CD4-positive, CD25-positive, alpha-beta regulatory T cell (primary cell): ENCODE measurements around the gene MRPL22. TPM values are rescaled to one million over a fixed set of nuclear protein-coding genes. Genes with fewer than 3 reads are reported as not detected.
"Not testable (repeated sequence)": the region's sequence is repeated elsewhere in the genome, so short reads cannot be mapped to it uniquely, and the experiment has no call there.

Experiments
- ATAC-seq, 2 donors: fragments of 150-1000 bp; cut with Tn5 transposase; one replicate each; pipeline ENCODE4 v1.10.0; 2021; ENCODE audit warnings: low read depth in 2 of 2, moderate number of reproducible peaks in 2 of 2, moderate library complexity in 1 of 2
- DNase-seq, 3 donors: peaks; one replicate each; pipeline versions ENCODE4 v3.0.0 to v3.0.0-alpha.2; 2012 to 2022; ENCODE audit warnings: mixed read lengths in 1 of 3
- H3K27ac ChIP-seq: one replicate; pipeline ENCODE4 v1.7.0; 2013; ENCODE audit warnings: mild to moderate bottlenecking, low read length; ENCODE audit not compliant: insufficient read depth, poor library complexity, severe bottlenecking
- H3K27me3 ChIP-seq: one replicate; pipeline ENCODE4 v1.7.0; 2013; ENCODE audit warnings: low read length; ENCODE audit not compliant: control insufficient read depth, insufficient read depth
- H3K36me3 ChIP-seq: one replicate; pipeline ENCODE4 v1.7.0; 2013; ENCODE audit warnings: mild to moderate bottlenecking, low read length, moderate library complexity; ENCODE audit not compliant: control insufficient read depth, insufficient read depth
- H3K4me1 ChIP-seq: 2 replicates; pipeline ENCODE4 v1.7.0; 2013; ENCODE audit warnings: mild to moderate bottlenecking, low read length; ENCODE audit not compliant: insufficient read depth, control insufficient read depth, poor library complexity, severe bottlenecking
- H3K4me3 ChIP-seq: one replicate; pipeline ENCODE4 v1.7.0; 2013; ENCODE audit warnings: low read depth, mild to moderate bottlenecking, low read length, moderate library complexity
- H3K9me3 ChIP-seq, 2 experiments: 1 replicate in 1 of 2; 2 replicates in 1 of 2; pipeline ENCODE4 v1.7.0; 2013; ENCODE audit warnings: low read length in 2 of 2, mild to moderate bottlenecking in 1 of 2, moderate library complexity in 1 of 2; ENCODE audit not compliant: control insufficient read depth in 2 of 2
- H3K27ac Mint-ChIP-seq, 3 donors: one replicate each; pipeline ENCODE4 v1.8.0; 2020 to 2022; ENCODE audit warnings: mild to moderate bottlenecking in 3 of 3, mixed read lengths in 3 of 3, moderate library complexity in 2 of 3
- H3K27me3 Mint-ChIP-seq: one replicate; pipeline ENCODE4 v1.8.0; 2022; ENCODE audit warnings: mild to moderate bottlenecking, mixed read lengths
- H3K36me3 Mint-ChIP-seq: one replicate; pipeline ENCODE4 v1.8.0; 2020; ENCODE audit warnings: mixed read lengths
- H3K4me1 Mint-ChIP-seq, 4 donors: one replicate each; pipeline ENCODE4 v1.8.0; 2020 to 2022; ENCODE audit warnings: mixed read lengths in 4 of 4, mild to moderate bottlenecking in 1 of 4
- H3K4me3 Mint-ChIP-seq, 4 donors: one replicate each; pipeline ENCODE4 v1.8.0; 2020 to 2022; ENCODE audit warnings: mild to moderate bottlenecking in 4 of 4, mixed read lengths in 4 of 4, moderate library complexity in 3 of 4
- H3K9me3 Mint-ChIP-seq, 7 donors: one replicate each; pipeline ENCODE4 v1.8.0; 2020 to 2022; ENCODE audit warnings: mixed read lengths in 7 of 7, mild to moderate bottlenecking in 3 of 7, moderate library complexity in 2 of 7
- polyA plus RNA-seq, 4 donors: library from polyadenylated mRNA; unstranded; fragments of 300-500 nt; fragmentation: Illumina TruSeq; gene quantifications; one replicate each; pipeline ENCODE4 v1.2.3, GENCODE V29; 2021
- total RNA-seq: library from RNA; stranded (reverse); gene quantifications from one replicate; pipeline ENCODE4 v1.2.3, GENCODE V29; 2022

MRPL22 gene
- total and polyA plus RNA-seq, 5 donors from 2014 or later: 22.8 to 138 (median 108) TPM

GRCh38 chr5:154899151-154899816 is 41.6 kb upstream of the MRPL22 start:
- Histone ChIP-seq H3K9me3 (no peaks in the 10 kb centered on the region), H3K27ac (no peak overlapping the region), H3K4me3 (no peak overlapping the region), H3K4me1 (no peaks in the 10 kb centered on the region), H3K27me3 (no peaks in the 10 kb centered on the region), H3K36me3 (peaks cover 88% of the 10 kb centered on the region)
- H3K4me1 Mint-ChIP-seq: peaks cover 0 to 10% (median under 1%) of the 10 kb centered on the region in 4 donors
- H3K27me3 Mint-ChIP-seq: no peaks in the 10 kb centered on the region
- no peaks in the 10 kb centered on the region for H3K9me3 Mint-ChIP-seq
- H3K36me3 Mint-ChIP-seq: peaks cover 57% of the 10 kb centered on the region
- ATAC-seq (no peak), DNase-seq (no peak)
- H3K4me3 Mint-ChIP-seq: no peak overlapping the region
- H3K27ac Mint-ChIP-seq: peak overlapping the region in 1 of 3 donors; percentile 56

GRCh38 chr5:154900066-154900465 is 40.8 kb upstream of the MRPL22 start:
- Histone ChIP-seq H3K27ac (no peak overlapping the region), H3K36me3 (peaks cover 92% of the 10 kb centered on the region), H3K9me3 (no peaks in the 10 kb centered on the region), H3K4me1 (no peaks in the 10 kb centered on the region), H3K4me3 (no peak overlapping the region), H3K27me3 (no peaks in the 10 kb centered on the region)
- Mint-ChIP-seq H3K4me1 (peaks cover 0 to 10% (median under 1%) of the 10 kb centered on the region in 4 donors), H3K27ac (no peak overlapping the region), H3K36me3 (peaks cover 60% of the 10 kb centered on the region), H3K9me3 (no peaks in the 10 kb centered on the region), H3K27me3 (no peaks in the 10 kb centered on the region), H3K4me3 (no peak overlapping the region)
- no peak for ATAC-seq
- no peak for DNase-seq

GRCh38 chr5:154901276-154901675 is 39.6 kb upstream of the MRPL22 start:
- Mint-ChIP-seq H3K27ac (no peak overlapping the region), H3K4me1 (peaks cover 0 to 10% (median 0%) of the 10 kb centered on the region in 4 donors), H3K9me3 (no peaks in the 10 kb centered on the region), H3K36me3 (peaks cover 50% of the 10 kb centered on the region), H3K4me3 (no peak overlapping the region), H3K27me3 (no peaks in the 10 kb centered on the region)
- no peaks in the 10 kb centered on the region for H3K4me1 ChIP-seq
- H3K9me3 ChIP-seq: no peaks in the 10 kb centered on the region
- H3K27ac ChIP-seq: no peak overlapping the region
- H3K36me3 ChIP-seq: peaks cover 87% of the 10 kb centered on the region
- no peak for ATAC-seq
- no peak for DNase-seq
- no peaks in the 10 kb centered on the region for H3K27me3 ChIP-seq
- no peak overlapping the region for H3K4me3 ChIP-seq

- H3K4me3 Mint-ChIP-seq: no peak overlapping the region
- Histone ChIP-seq H3K36me3 (peaks cover 85% of the 10 kb centered on the region), H3K9me3 (no peaks in the 10 kb centered on the region), H3K4me1 (no peaks in the 10 kb centered on the region), H3K27ac (no peak overlapping the region), H3K4me3 (no peak overlapping the region), H3K27me3 (no peaks in the 10 kb centered on the region)
- ATAC-seq: no peak
- no peak for DNase-seq
- no peaks in the 10 kb centered on the region for H3K27me3 Mint-ChIP-seq
- H3K36me3 Mint-ChIP-seq: peaks cover 47% of the 10 kb centered on the region
- peaks cover 0 to 10% (median 0%) of the 10 kb centered on the region in 4 donors for H3K4me1 Mint-ChIP-seq
- H3K27ac Mint-ChIP-seq: no peak overlapping the region
- H3K9me3 Mint-ChIP-seq: no peaks in the 10 kb centered on the region
Measured at GRCh38 chr5:154901913-154902312, 39.0 kb upstream of the MRPL22 start.

- not testable (repeated sequence) for H3K4me3 Mint-ChIP-seq, H3K27ac ChIP-seq, H3K27ac Mint-ChIP-seq, H3K27me3 ChIP-seq, DNase-seq, H3K9me3 Mint-ChIP-seq, ATAC-seq, H3K27me3 Mint-ChIP-seq, H3K9me3 ChIP-seq, H3K4me1 ChIP-seq, H3K4me3 ChIP-seq, H3K4me1 Mint-ChIP-seq
- H3K36me3 ChIP-seq: peaks cover 75% of the 10 kb centered on the region
- H3K36me3 Mint-ChIP-seq: peaks cover 55% of the 10 kb centered on the region
Measured at GRCh38 chr5:154905601-154906000, 35.3 kb upstream of the MRPL22 start.

- Histone ChIP-seq H3K36me3 (peaks cover 66% of the 10 kb centered on the region), H3K4me1 (no peaks in the 10 kb centered on the region), H3K9me3 (no peaks in the 10 kb centered on the region), H3K27me3 (no peaks in the 10 kb centered on the region), H3K4me3 (no peak overlapping the region), H3K27ac (no peak overlapping the region)
- Mint-ChIP-seq H3K9me3 (no peaks in the 10 kb centered on the region), H3K27ac (no peak overlapping the region), H3K4me1 (peaks cover 0 to 3% (median 0%) of the 10 kb centered on the region in 4 donors), H3K27me3 (no peaks in the 10 kb centered on the region), H3K36me3 (peaks cover 46% of the 10 kb centered on the region), H3K4me3 (no peak overlapping the region)
- no peak for ATAC-seq
- no peak for DNase-seq
Measured at GRCh38 chr5:154916874-154917273, 24.0 kb upstream of the MRPL22 start.

GRCh38 chr5:154917757-154918156 is 23.1 kb upstream of the MRPL22 start:
- Histone ChIP-seq H3K27me3 (no peaks in the 10 kb centered on the region), H3K9me3 (no peaks in the 10 kb centered on the region), H3K27ac (no peak overlapping the region), H3K4me3 (no peak overlapping the region), H3K4me1 (no peaks in the 10 kb centered on the region), H3K36me3 (peaks cover 60% of the 10 kb centered on the region)
- Mint-ChIP-seq H3K4me1 (peaks cover 0 to 3% (median 0%) of the 10 kb centered on the region in 4 donors), H3K9me3 (no peaks in the 10 kb centered on the region), H3K27me3 (no peaks in the 10 kb centered on the region), H3K4me3 (no peak overlapping the region), H3K36me3 (peaks cover 43% of the 10 kb centered on the region), H3K27ac (no peak overlapping the region)
- ATAC-seq (no peak), DNase-seq (no peak)
